Endodermal cell (in vitro differentiated cells): ENCODE data around the gene EFNB3. TPM values are rescaled to one million over a fixed set of nuclear protein-coding genes. Genes with fewer than 3 reads are reported as not detected.

Experiments
- DNase-seq: peaks from one replicate; pipeline ENCODE4 v3.0.0-alpha.2; 2017
- H3K27ac ChIP-seq: 2 replicates; pipeline ENCODE4 v1.5.1; 2013; ENCODE audit warnings: mild to moderate bottlenecking, low read depth, low read length, moderate library complexity
- H3K27me3 ChIP-seq: 2 replicates; pipeline ENCODE4 v1.6.1; 2013; ENCODE audit warnings: mild to moderate bottlenecking, low read length, moderate library complexity; ENCODE audit not compliant: insufficient read depth, control insufficient read depth, poor library complexity, severe bottlenecking
- H3K36me3 ChIP-seq: 2 replicates; pipeline ENCODE4 v1.7.0; 2013; ENCODE audit warnings: mild to moderate bottlenecking, low read length, moderate library complexity; ENCODE audit not compliant: control insufficient read depth, insufficient read depth
- H3K4me1 ChIP-seq: one replicate; pipeline ENCODE4 v1.7.0; 2013; ENCODE audit warnings: low read length; ENCODE audit not compliant: control insufficient read depth, insufficient read depth
- H3K4me3 ChIP-seq: 2 replicates; pipeline ENCODE4 v1.5.1; 2013; ENCODE audit warnings: mild to moderate bottlenecking, low read length, moderate library complexity
- H3K9ac ChIP-seq: 2 replicates; pipeline ENCODE4 v1.6.1; 2013; ENCODE audit warnings: mild to moderate bottlenecking, low read length, moderate library complexity; ENCODE audit not compliant: poor library complexity, severe bottlenecking; ENCODE audit errors: extremely low read depth
- H3K9me3 ChIP-seq: 2 replicates; pipeline ENCODE4 v1.6.1; 2013; ENCODE audit warnings: mild to moderate bottlenecking, low read length, moderate library complexity; ENCODE audit not compliant: control insufficient read depth
- H3K27ac Mint-ChIP-seq: 2 replicates; pipeline ENCODE4 v1.8.0; 2020; ENCODE audit warnings: mixed read lengths
- H3K27me3 Mint-ChIP-seq: 2 replicates; pipeline ENCODE4 v1.8.0; 2021; ENCODE audit warnings: mild to moderate bottlenecking, mixed read lengths; ENCODE audit not compliant: insufficient read depth
- H3K36me3 Mint-ChIP-seq: 2 replicates; pipeline ENCODE4 v1.8.0; 2020; ENCODE audit warnings: low read depth, mixed read lengths
- H3K4me1 Mint-ChIP-seq: 2 replicates; pipeline ENCODE4 v1.8.0; 2020; ENCODE audit warnings: mixed read lengths
- H3K4me3 Mint-ChIP-seq: 2 replicates; pipeline ENCODE4 v1.8.0; 2020; ENCODE audit warnings: mild to moderate bottlenecking, moderate library complexity, mixed read lengths
- H3K9me3 Mint-ChIP-seq: 2 replicates; pipeline ENCODE4 v1.8.0; 2020; ENCODE audit warnings: mild to moderate bottlenecking, mixed read lengths
- CTCF ChIP-seq: fragments of 200-600 bp; sonication (generic); conservative IDR thresholded peaks from 2 replicates; pipeline ENCODE4 v1.5.0; 2021; ENCODE audit warnings: antibody characterized with exemption, mild to moderate bottlenecking
- WGBS, 2 experiments: methylation state at CpG; one replicate each; pipeline versions ENCODE4 v1.1.5 to v1.1.7; 2013; ENCODE audit warnings: missing lambda C conversion rate in 2 of 2, mixed read lengths in 1 of 2; ENCODE audit not compliant: insufficient coverage in 1 of 2, insufficient read length in 1 of 2; 5-methylcytosine and 5-hydroxymethylcytosine counted together
- total RNA-seq, 2 donors: library from RNA; stranded (reverse); fragmentation: NEBNext Ultra II Directional in 1 of 2; extraction: Animal tissue kit (Norgen Biotek cat#: 25700) in 1 of 2; gene quantifications; 2 replicates in 1 of 2; 3 replicates in 1 of 2; pipeline ENCODE4 v1.2.1, GENCODE V29; 2021

The EFNB3 gene
- total RNA-seq, 2 donors from 2014 or later = 12.8 to 15.0 TPM

- Histone ChIP-seq H3K9ac (no peak overlapping the region), H3K27me3 (peaks cover 19% of the 10 kb centered on the region), H3K4me3 (no peak overlapping the region), H3K36me3 (no peaks in the 10 kb centered on the region), H3K9me3 (no peaks in the 10 kb centered on the region), H3K4me1 (no peaks in the 10 kb centered on the region), H3K27ac (no peak overlapping the region)
- Mint-ChIP-seq H3K9me3 (no peaks in the 10 kb centered on the region), H3K36me3 (no peaks in the 10 kb centered on the region), H3K27ac (no peak overlapping the region), H3K4me1 (no peaks in the 10 kb centered on the region), H3K4me3 (no peak overlapping the region), H3K27me3 (peaks cover 49% of the 10 kb centered on the region)
- DNase-seq = no peak
- TF ChIP-seq CTCF = no peak
- 91 to 93% methylated on average over 41 to 42 of the region's 42 CpGs for WGBS, 2 experiments
Measured at GRCh38 chr17:7740481-7741001, 35.5 kb downstream of the EFNB3 start.

DNA sequence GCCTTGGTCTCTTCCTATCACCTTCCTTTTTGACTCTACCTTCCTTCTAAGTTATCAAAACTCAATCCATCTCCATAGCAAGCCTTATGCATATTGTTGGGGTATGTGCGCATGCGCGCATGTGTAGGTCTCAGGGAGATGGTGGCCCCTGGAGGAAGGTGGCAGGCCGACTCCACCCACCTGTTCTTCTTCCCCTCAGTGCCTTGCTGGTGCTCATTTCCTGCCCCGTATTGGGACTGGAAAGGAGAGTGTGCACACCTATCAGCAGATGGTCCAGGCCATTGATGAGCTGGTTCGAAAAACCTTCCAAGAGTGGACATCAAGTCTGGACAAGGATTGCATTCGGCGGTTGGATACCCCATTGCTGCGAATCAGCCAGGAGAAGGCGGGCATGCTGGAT is 37.7 kb downstream of the EFNB3 start:
- WGBS, 2 experiments = 88 to 93% methylated on average over 8 to 10 of the region's 10 CpGs
- Histone ChIP-seq H3K4me3 (no peak overlapping the region), H3K9me3 (no peaks in the 10 kb centered on the region), H3K27me3 (peaks cover 11% of the 10 kb centered on the region), H3K4me1 (peaks cover 3% of the 10 kb centered on the region), H3K27ac (no peak overlapping the region), H3K9ac (no peak overlapping the region), H3K36me3 (no peaks in the 10 kb centered on the region)
- TF ChIP-seq CTCF = no peak
- H3K27ac Mint-ChIP-seq = no peak overlapping the region
- H3K36me3 Mint-ChIP-seq = no peaks in the 10 kb centered on the region
- no peaks in the 10 kb centered on the region for H3K9me3 Mint-ChIP-seq
- no peak for DNase-seq
- peaks cover 6% of the 10 kb centered on the region for H3K4me1 Mint-ChIP-seq
- H3K4me3 Mint-ChIP-seq = no peak overlapping the region
- peaks cover 34% of the 10 kb centered on the region for H3K27me3 Mint-ChIP-seq

DNA sequence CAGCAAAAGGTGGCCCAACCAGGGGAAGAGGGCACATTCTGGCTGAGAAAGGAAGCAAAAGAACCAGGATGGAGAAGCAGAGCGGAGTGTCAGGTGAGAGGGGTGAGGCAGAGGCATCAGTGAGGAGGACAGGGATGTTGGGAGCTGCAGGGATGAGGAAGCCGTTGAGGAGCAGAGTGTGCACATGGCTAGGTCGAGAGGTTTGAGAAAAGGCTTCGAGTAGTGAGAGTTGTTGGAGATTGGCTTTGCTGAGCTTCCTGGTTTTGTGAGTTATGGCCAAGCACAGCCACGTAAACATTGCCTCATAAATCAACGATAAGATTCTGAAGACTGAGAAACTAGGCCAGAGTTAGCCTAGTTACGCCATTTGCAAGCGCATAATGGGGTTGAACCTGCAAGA is 39.4 kb downstream of the EFNB3 start:
- no peak for TF ChIP-seq CTCF
- peaks cover 8% of the 10 kb centered on the region for H3K27me3 ChIP-seq
- H3K36me3 ChIP-seq = no peaks in the 10 kb centered on the region
- peaks cover 12% of the 10 kb centered on the region for H3K4me1 Mint-ChIP-seq
- H3K4me1 ChIP-seq = peaks cover 7% of the 10 kb centered on the region
- H3K9ac ChIP-seq = no peak overlapping the region
- H3K27ac ChIP-seq = no peak overlapping the region
- H3K27me3 Mint-ChIP-seq = peaks cover 21% of the 10 kb centered on the region
- H3K4me3 Mint-ChIP-seq = no peak overlapping the region
- no peaks in the 10 kb centered on the region for H3K9me3 ChIP-seq
- no peaks in the 10 kb centered on the region for H3K9me3 Mint-ChIP-seq
- DNase-seq = no peak
- no peak overlapping the region for H3K27ac Mint-ChIP-seq
- WGBS, 2 experiments = 88 to 94% methylated on average over 8 of the region's 8 CpGs
- H3K36me3 Mint-ChIP-seq = no peaks in the 10 kb centered on the region
- H3K4me3 ChIP-seq = no peak overlapping the region
